GM20000 (cell line): ENCODE data around the gene PCDHGC5.
A peak's percentile ranks its signal among the peaks of the same experiment; 100 is the strongest.

Experiments used
- DNase-seq: peaks from one replicate; pipeline ENCODE4 v3.0.0; 2012; ENCODE audit warnings: low spot score
- TF ChIP-seq, protein P1 (sequence below): IDR thresholded peaks from 2 replicates; pipeline ENCODE4 v1.5.1; 2012; ENCODE audit warnings: mild to moderate bottlenecking, control low read depth; ENCODE audit errors: extremely low read depth, missing control alignments

Gene PCDHGC5

DNA sequence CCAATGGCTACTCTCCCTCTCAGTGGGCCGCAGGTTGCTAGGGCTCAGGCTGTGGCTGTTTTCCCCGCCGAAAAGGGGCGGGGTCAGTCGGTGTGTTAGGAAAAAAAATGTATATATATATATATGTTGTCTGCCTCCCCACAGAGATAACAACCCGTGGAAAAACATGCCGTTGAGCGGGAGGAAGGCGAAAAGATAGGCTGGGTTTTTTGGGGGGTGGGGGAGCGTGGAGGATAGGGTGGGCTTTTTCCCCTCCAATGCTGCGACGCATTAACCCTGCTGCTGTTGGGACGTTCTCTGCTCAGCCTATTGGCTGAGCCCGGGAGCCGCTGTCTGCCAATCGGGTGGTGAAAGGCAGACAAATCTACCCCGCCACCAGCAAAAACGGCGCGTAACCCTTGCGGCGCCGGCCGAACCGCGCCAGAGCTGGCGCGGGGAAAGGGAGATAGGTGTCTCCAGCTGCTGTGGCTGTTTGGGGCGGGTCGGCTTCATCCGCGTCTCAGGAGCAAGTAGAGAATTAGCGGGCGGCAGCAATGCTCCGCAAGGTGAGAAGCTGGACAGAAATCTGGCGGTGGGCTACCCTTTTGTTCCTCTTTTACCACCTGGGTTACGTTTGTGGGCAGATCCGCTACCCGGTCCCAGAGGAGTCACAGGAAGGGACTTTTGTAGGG is 4.1 kb upstream of the PCDHGC5 start, which contains the start of gene PCDHGC4:
Gene PCDHGC4 (plus strand): TSS at position 390 of the 671 bp plus-strand sequence. CDS start 144 bp downstream, at position 534.
- DNase-seq: peak; percentile 42
- TF ChIP-seq, protein P1, sequence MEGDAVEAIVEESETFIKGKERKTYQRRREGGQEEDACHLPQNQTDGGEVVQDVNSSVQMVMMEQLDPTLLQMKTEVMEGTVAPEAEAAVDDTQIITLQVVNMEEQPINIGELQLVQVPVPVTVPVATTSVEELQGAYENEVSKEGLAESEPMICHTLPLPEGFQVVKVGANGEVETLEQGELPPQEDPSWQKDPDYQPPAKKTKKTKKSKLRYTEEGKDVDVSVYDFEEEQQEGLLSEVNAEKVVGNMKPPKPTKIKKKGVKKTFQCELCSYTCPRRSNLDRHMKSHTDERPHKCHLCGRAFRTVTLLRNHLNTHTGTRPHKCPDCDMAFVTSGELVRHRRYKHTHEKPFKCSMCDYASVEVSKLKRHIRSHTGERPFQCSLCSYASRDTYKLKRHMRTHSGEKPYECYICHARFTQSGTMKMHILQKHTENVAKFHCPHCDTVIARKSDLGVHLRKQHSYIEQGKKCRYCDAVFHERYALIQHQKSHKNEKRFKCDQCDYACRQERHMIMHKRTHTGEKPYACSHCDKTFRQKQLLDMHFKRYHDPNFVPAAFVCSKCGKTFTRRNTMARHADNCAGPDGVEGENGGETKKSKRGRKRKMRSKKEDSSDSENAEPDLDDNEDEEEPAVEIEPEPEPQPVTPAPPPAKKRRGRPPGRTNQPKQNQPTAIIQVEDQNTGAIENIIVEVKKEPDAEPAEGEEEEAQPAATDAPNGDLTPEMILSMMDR: no peak

- peak; percentile 3 for DNase-seq
- TF ChIP-seq, protein P1: no peak
These were observed 3.4 kb upstream of the PCDHGC5 start for GRCh38 chr5:141485321-141486055.

DNA sequence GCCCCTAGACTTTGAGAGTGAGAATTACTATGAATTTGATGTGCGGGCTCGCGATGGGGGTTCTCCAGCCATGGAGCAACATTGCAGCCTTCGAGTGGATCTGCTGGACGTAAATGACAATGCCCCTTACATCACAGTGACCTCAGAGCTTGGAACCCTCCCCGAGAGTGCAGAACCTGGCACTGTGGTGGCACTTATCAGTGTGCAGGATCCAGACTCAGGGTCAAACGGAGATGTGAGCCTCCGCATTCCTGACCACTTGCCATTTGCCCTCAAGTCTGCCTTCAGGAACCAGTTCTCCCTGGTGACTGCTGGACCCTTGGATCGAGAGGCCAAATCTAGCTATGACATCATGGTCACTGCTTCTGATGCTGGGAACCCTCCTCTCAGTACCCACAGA is 2.8 kb upstream of the PCDHGC5 start:
- TF ChIP-seq, protein P1: no peak
- DNase-seq: peak; percentile 7

- TF ChIP-seq, protein P1: no peak
These were observed 1.8 kb upstream of the PCDHGC5 start for GRCh38 chr5:141487131-141487530.

GRCh38 chr5:141489841-141490240 is 960 bp downstream of the PCDHGC5 start:
- TF ChIP-seq, protein P1: no peak
- DNase-seq: peak; percentile 9

More at GRCh38 chr5:141487131-141487530, 1.8 kb upstream of the PCDHGC5 start:
- peak; percentile 8 for DNase-seq

- TF ChIP-seq, protein P1: no peak
- DNase-seq: no peak
These were observed 1.4 kb downstream of the PCDHGC5 start for GRCh38 chr5:141490271-141490670.

DNA sequence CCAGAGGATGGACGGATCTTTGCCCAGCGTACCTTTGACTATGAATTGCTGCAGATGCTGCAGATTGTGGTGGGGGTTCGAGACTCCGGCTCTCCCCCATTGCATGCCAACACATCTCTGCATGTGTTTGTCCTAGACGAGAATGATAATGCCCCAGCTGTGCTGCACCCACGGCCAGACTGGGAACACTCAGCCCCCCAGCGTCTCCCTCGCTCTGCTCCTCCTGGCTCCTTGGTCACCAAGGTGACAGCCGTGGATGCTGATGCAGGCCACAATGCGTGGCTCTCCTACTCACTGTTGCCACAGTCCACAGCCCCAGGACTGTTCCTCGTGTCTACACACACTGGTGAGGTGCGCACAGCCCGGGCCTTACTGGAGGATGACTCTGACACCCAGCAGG is 1.9 kb downstream of the PCDHGC5 start:
- no peak for DNase-seq
- TF ChIP-seq, protein P1: no peak
